B cell (primary cell): ENCODE measurements around the gene RSPH3. TPM values are rescaled to one million over a fixed set of nuclear protein-coding genes. Genes with fewer than 3 reads are reported as not detected.

Experiments used
- ATAC-seq: fragments of 200-7000 bp; cut with Tn5 transposase; one replicate; pipeline ENCODE4 v1.10.0; 2021; ENCODE audit warnings: low read depth, mild to moderate bottlenecking, moderate number of reproducible peaks, moderate library complexity
- CTCF ChIA-PET: fragments of 350-600 bp; sonication (Branson Sonifier 250); formaldehyde crosslinking; loops from one replicate; lab custom pipeline; 2021; ENCODE audit warnings: antibody characterized with exemption, inconsistent platforms; lab: Charles Lee
- POLR2A ChIA-PET: fragments of 350-600 bp; sonication (Branson Sonifier 250); formaldehyde crosslinking; loops from one replicate; lab custom pipeline; 2021; ENCODE audit warnings: antibody characterized with exemption; lab: Charles Lee
- DNase-seq: peaks from one replicate; pipeline ENCODE4 v3.0.0; 2013
- H2AFZ ChIP-seq: 2 replicates; pipeline ENCODE4 v1.6.1; 2012; ENCODE audit warnings: mild to moderate bottlenecking, low read depth, low read length; ENCODE audit not compliant: insufficient read depth, poor library complexity, severe bottlenecking
- H3K27ac ChIP-seq, 2 donors: 1 replicate in 1 of 2; 2 replicates in 1 of 2; pipeline ENCODE4 v1.5.1; 2012 to 2013; ENCODE audit warnings: low read length in 2 of 2, mild to moderate bottlenecking in 2 of 2, moderate library complexity in 1 of 2
- H3K27me3 ChIP-seq, 4 experiments: fragments of 200-600 bp in 1 of 4; sonication (generic) in 1 of 4; replicated peaks in 1 of 4; 1 replicate in 2 of 4; 2 replicates in 2 of 4; pipeline versions ENCODE4 v1.6.1 to v1.7.0; 2013 to 2016; ENCODE audit warnings: low read length in 3 of 4, mild to moderate bottlenecking in 2 of 4, mixed read lengths in 1 of 4, moderate library complexity in 1 of 4; ENCODE audit not compliant: insufficient read depth in 4 of 4, control insufficient read depth in 3 of 4; ENCODE audit errors: control extremely low read depth in 1 of 4
- H3K36me3 ChIP-seq, 2 experiments: replicated peaks in 1 of 2; 1 replicate in 1 of 2; 2 replicates in 1 of 2; pipeline versions ENCODE4 v1.6.1 to v1.7.1; 2013; ENCODE audit warnings: low read length in 1 of 2; ENCODE audit not compliant: insufficient read depth in 2 of 2, control insufficient read depth in 1 of 2; ENCODE audit errors: control extremely low read depth in 1 of 2, extremely low read depth in 1 of 2
- H3K4me1 ChIP-seq, 2 donors: fragments of 200-600 bp in 1 of 2; sonication (generic) in 1 of 2; 1 replicate in 1 of 2; 2 replicates in 1 of 2; pipeline versions ENCODE4 v1.5.1 to v1.6.1; 2013 to 2017; ENCODE audit warnings: low read length in 2 of 2; ENCODE audit not compliant: control insufficient read depth in 2 of 2, insufficient read depth in 2 of 2
- H3K4me2 ChIP-seq: replicated peaks from 2 replicates; pipeline ENCODE3; 2012; ENCODE audit warnings: mild to moderate bottlenecking, low read depth, low read length; ENCODE audit not compliant: poor library complexity, severe bottlenecking
- H3K4me3 ChIP-seq, 5 experiments: fragments of 200-600 bp in 1 of 5; sonication (generic) in 1 of 5; 1 replicate in 3 of 5; 2 replicates in 2 of 5; pipeline versions ENCODE4 v1.5.1 to v1.7.0; 2011 to 2016; ENCODE audit warnings: low read length in 4 of 5, mild to moderate bottlenecking in 4 of 5, low read depth in 2 of 5, control low read depth in 1 of 5, moderate library complexity in 1 of 5; ENCODE audit not compliant: insufficient read depth in 1 of 5; ENCODE audit errors: control extremely low read depth in 1 of 5, extremely low read depth in 1 of 5
- H3K79me2 ChIP-seq: fragments of 200-600 bp; sonication (generic); one replicate; pipeline ENCODE4 v1.6.0; 2016; ENCODE audit warnings: low read length; ENCODE audit not compliant: control insufficient read depth, insufficient read depth
- H3K9ac ChIP-seq: fragments of 200-600 bp; sonication (generic); 2 replicates; pipeline ENCODE4 v1.6.1; 2017; ENCODE audit warnings: mild to moderate bottlenecking, low read length, moderate library complexity
- H3K9me3 ChIP-seq, 3 donors: one replicate each; pipeline versions ENCODE4 v1.6.1 to v1.7.1; 2013; ENCODE audit warnings: low read length in 2 of 3; ENCODE audit not compliant: control insufficient read depth in 2 of 3, insufficient read depth in 1 of 3; ENCODE audit errors: control extremely low read depth in 1 of 3
- H4K20me1 ChIP-seq: 2 replicates; pipeline ENCODE4 v1.6.0; 2012; ENCODE audit warnings: mild to moderate bottlenecking, low read length; ENCODE audit not compliant: insufficient read depth, control insufficient read depth, poor library complexity, severe bottlenecking
- H3K27ac Mint-ChIP-seq: one replicate; pipeline ENCODE4 v1.8.0; 2021; ENCODE audit warnings: mixed read lengths
- H3K27me3 Mint-ChIP-seq: one replicate; pipeline ENCODE4 v1.8.0; 2021; ENCODE audit warnings: mixed read lengths
- H3K4me1 Mint-ChIP-seq: one replicate; pipeline ENCODE4 v1.8.0; 2021; ENCODE audit warnings: mixed read lengths
- H3K4me3 Mint-ChIP-seq: one replicate; pipeline ENCODE4 v1.8.0; 2021; ENCODE audit warnings: mixed read lengths
- H3K9me3 Mint-ChIP-seq: one replicate; pipeline ENCODE4 v1.8.0; 2022; ENCODE audit warnings: mixed read lengths; ENCODE audit not compliant: insufficient read depth
- EZH2 ChIP-seq: IDR thresholded peaks from 2 replicates; pipeline ENCODE4 v1.6.1; 2012; ENCODE audit warnings: borderline replicate concordance, low read depth, mild to moderate bottlenecking, moderate library complexity, low read length; ENCODE audit not compliant: insufficient read depth, poor library complexity, severe bottlenecking
- WGBS: methylation state at CpG from one replicate; pipeline ENCODE4 v1.1.5; 2013; ENCODE audit warnings: missing lambda C conversion rate; ENCODE audit not compliant: insufficient coverage; 5-methylcytosine and 5-hydroxymethylcytosine counted together
- intact Hi-C: fragments of 100-400 bp; cut with micrococcal nuclease; formaldehyde crosslinking; loops from one replicate; pipeline ENCODE4 v1.10.0; 2022
- polyA plus RNA-seq: library from polyadenylated mRNA; depleted of rRNA; stranded (reverse); fragments of >200 nt; gene quantifications from 2 replicates; pipeline ENCODE4 v1.2.3, GENCODE V29; 2012
- total RNA-seq, 2 donors: library from RNA; stranded (reverse); fragments of 120-200 nt in 1 of 2; gene quantifications; 1 replicate in 1 of 2; 2 replicates in 1 of 2; pipeline versions ENCODE4 v1.2.3 to v1.2.4, GENCODE V29; 2013 to 2022
- TF ChIP-seq, protein P1 (sequence below): fragments of 200-600 bp; IDR thresholded peaks from one replicate; pipeline ENCODE4 v1.8.0; 2022; ENCODE audit warnings: antibody characterized with exemption, mild to moderate bottlenecking

Gene RSPH3
- total and polyA plus RNA-seq, 2 donors (not counting 1 experiment from before 2014, with no cell fraction given): 0.82 to 3.4 TPM

DNA sequence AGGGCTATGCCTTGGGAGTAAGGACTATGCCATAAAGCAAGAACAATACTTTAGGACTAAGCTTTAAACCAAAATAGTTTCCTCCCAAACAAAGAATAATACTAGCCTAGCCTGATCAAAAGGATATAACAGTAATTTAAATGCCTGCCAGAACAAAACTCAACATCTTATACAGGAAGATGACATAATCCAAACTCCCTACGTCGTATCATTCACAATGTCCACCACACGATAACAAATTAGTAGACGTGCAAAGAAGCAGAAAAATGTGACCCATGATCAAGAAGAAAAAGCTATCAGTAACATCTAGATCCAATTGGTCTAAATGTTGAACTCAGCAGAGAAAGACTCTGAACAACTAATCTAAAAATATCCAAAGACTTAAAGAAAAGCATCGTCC, 65.8 kb downstream of the RSPH3 start:
- no peaks in the 10 kb centered on the region for H3K36me3 ChIP-seq
- H3K4me1 Mint-ChIP-seq: peaks cover 11% of the 10 kb centered on the region
- CTCF ChIA-PET: interaction anchor here (0.5 kb wide), 1 partner anchor 45 kb away, joined by 5 read pairs; no protein-coding TSS in a partner anchor
- no peak overlapping the region for H2AFZ ChIP-seq
- no peak for TF ChIP-seq EZH2
- TF ChIP-seq, protein P1, sequence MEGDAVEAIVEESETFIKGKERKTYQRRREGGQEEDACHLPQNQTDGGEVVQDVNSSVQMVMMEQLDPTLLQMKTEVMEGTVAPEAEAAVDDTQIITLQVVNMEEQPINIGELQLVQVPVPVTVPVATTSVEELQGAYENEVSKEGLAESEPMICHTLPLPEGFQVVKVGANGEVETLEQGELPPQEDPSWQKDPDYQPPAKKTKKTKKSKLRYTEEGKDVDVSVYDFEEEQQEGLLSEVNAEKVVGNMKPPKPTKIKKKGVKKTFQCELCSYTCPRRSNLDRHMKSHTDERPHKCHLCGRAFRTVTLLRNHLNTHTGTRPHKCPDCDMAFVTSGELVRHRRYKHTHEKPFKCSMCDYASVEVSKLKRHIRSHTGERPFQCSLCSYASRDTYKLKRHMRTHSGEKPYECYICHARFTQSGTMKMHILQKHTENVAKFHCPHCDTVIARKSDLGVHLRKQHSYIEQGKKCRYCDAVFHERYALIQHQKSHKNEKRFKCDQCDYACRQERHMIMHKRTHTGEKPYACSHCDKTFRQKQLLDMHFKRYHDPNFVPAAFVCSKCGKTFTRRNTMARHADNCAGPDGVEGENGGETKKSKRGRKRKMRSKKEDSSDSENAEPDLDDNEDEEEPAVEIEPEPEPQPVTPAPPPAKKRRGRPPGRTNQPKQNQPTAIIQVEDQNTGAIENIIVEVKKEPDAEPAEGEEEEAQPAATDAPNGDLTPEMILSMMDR: no peak
- ATAC-seq (no peak), DNase-seq (no peak)
- no peaks in the 10 kb centered on the region for H3K27me3 Mint-ChIP-seq
- H3K9me3 Mint-ChIP-seq: no peaks in the 10 kb centered on the region
- POLR2A ChIA-PET: no interaction called here
- peaks cover 14% of the 10 kb centered on the region in 2 donors for H3K4me1 ChIP-seq
- no peak overlapping the region for H3K4me3 ChIP-seq
- H3K79me2 ChIP-seq: no peaks in the 10 kb centered on the region
- no peak overlapping the region for H3K4me3 Mint-ChIP-seq
- H3K9me3 ChIP-seq: peaks cover 0 to 3% (median 0%) of the 10 kb centered on the region in 3 donors
- H3K27ac Mint-ChIP-seq: no peak overlapping the region
- 100% methylated on average over 1 of the region's 5 CpGs for WGBS
- no peaks in the 10 kb centered on the region for H4K20me1 ChIP-seq
- intact Hi-C loops: no loop called here
- H3K27me3 ChIP-seq: no peaks in the 10 kb centered on the region
- H3K4me2 ChIP-seq: no peak overlapping the region
- no peak overlapping the region for H3K9ac ChIP-seq
- no peak overlapping the region for H3K27ac ChIP-seq

DNA sequence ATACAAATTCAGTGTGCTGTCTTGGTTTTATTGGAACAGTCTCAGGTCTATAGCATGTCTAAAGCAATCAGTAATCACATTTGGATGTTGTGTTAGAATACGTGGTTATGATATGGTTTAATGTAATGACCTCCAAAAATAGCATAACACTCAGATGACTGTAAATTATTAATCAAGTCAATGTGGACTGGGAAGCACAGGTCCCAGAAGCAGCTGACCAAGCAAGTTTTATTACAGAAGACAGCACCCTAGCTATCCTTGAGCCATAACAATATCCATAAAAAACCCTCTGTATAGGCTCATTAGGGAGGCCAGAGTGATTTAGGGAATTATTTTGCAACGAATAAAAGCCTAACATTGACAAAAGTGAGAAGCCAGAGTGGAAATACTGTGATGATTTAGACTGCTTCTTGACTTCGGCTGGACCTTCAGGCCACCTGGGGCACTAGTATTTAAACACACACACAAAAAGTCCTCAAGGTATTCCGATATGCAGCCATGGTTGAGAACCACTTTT, 66.9 kb downstream of the RSPH3 start:
- TF ChIP-seq EZH2: no peak
- TF ChIP-seq, protein P1: no peak
- Histone ChIP-seq H3K4me3 (no peak overlapping the region), H3K27me3 (no peaks in the 10 kb centered on the region), H3K4me2 (no peak overlapping the region), H3K27ac (no peak overlapping the region), H3K4me1 (peaks cover 3 to 4% of the 10 kb centered on the region in 2 donors), H4K20me1 (no peaks in the 10 kb centered on the region), H3K36me3 (no peaks in the 10 kb centered on the region), H3K9ac (no peak overlapping the region), H2AFZ (no peak overlapping the region), H3K79me2 (no peaks in the 10 kb centered on the region), H3K9me3 (no peaks in the 10 kb centered on the region)
- Mint-ChIP-seq H3K4me1 (peaks cover 3% of the 10 kb centered on the region), H3K27me3 (no peaks in the 10 kb centered on the region), H3K4me3 (no peak overlapping the region), H3K27ac (no peak overlapping the region), H3K9me3 (no peaks in the 10 kb centered on the region)
- CTCF ChIA-PET: no interaction called here
- intact Hi-C loops: no loop called here
- DNase-seq (no peak), ATAC-seq (no peak)
- WGBS: 100% methylated on average over 2 of the region's 4 CpGs
- POLR2A ChIA-PET: no interaction called here
